ENCODE results near the gene LGI2. TPM values are rescaled to one million over a fixed set of nuclear protein-coding genes. Genes with fewer than 3 reads are reported as not detected.

The LGI2 gene
- polyA plus RNA-seq, 1 donor from 2014 or later = not detected

DNA sequence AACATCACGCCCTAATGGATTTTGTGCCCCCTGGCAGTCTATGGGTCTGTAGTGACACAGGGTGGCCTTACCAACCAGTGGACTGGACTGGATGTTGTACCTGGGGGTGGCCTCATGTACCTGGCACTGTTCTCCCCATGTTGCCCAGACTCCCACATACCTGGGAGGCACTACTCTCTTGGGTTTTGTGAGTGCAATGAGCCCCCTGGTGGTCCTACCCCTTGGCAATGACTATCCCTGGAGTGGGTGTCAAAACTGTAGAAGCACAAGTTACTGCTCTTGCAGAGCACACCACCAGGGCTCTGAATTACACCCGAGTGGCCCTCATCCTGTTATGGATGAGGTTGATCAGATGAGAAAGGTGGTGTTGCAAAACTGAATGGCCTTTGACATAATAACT, 60.1 kb downstream of the LGI2 start:
- H3K27me3 Mint-ChIP-seq = peaks cover 5% of the 10 kb centered on the region
- no peaks in the 10 kb centered on the region for H3K4me1 Mint-ChIP-seq
- peaks cover 0 to 4% (median 2%) of the 10 kb centered on the region in 3 donors for H3K9me3 Mint-ChIP-seq

DNA sequence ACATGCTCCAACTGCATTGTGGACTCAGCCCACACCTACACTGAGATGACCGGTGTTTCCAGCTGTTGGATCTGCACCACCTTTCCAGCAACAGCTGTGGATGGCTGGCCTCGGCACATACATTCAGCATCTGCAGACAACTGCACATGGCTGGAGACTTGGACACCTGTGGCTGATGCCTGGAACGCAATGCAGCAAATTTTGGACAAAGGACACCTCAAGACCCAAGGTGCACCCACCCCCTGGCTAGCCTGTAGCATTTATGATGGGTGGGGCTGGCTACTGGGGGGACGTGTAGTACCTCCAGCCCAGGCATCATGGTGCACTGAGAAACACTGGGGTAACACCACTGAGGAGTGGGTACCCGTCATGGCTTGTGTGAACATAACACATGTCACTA, 60.6 kb downstream of the LGI2 start:
- Mint-ChIP-seq H3K27ac (no peak overlapping the region), H3K9me3 (peaks cover 0 to 6% (median 4%) of the 10 kb centered on the region in 3 donors), H3K36me3 (no peaks in the 10 kb centered on the region), H3K27me3 (peaks cover 5% of the 10 kb centered on the region), H3K4me1 (no peaks in the 10 kb centered on the region), H3K4me3 (no peak overlapping the region)

More for the DNA sequence above, 60.1 kb downstream of the LGI2 start:
- no peak overlapping the region for H3K27ac Mint-ChIP-seq
- H3K4me3 Mint-ChIP-seq = no peak overlapping the region
- H3K36me3 Mint-ChIP-seq = no peaks in the 10 kb centered on the region

GRCh38 chr4:24969486-24969885, 61.3 kb downstream of the LGI2 start:
- Mint-ChIP-seq H3K4me3 (no peak overlapping the region), H3K9me3 (peaks cover 0 to 13% (median 4%) of the 10 kb centered on the region in 3 donors), H3K4me1 (no peaks in the 10 kb centered on the region), H3K36me3 (peaks cover 2% of the 10 kb centered on the region), H3K27ac (no peak overlapping the region), H3K27me3 (peaks cover 3% of the 10 kb centered on the region)

- Mint-ChIP-seq H3K4me1 (no peaks in the 10 kb centered on the region), H3K4me3 (no peak overlapping the region), H3K27me3 (peaks cover 1% of the 10 kb centered on the region), H3K9me3 (peaks cover 0 to 14% (median 4%) of the 10 kb centered on the region in 3 donors), H3K27ac (no peak overlapping the region), H3K36me3 (peaks cover 4% of the 10 kb centered on the region)
Observed at GRCh38 chr4:24968992-24969391, 61.8 kb downstream of the LGI2 start.

GRCh38 chr4:24968278-24968677, 62.5 kb downstream of the LGI2 start:
- Mint-ChIP-seq H3K36me3 (peaks cover 4% of the 10 kb centered on the region), H3K27ac (no peak overlapping the region), H3K9me3 (peaks cover 0 to 16% (median 4%) of the 10 kb centered on the region in 3 donors), H3K27me3 (peaks cover 1% of the 10 kb centered on the region), H3K4me3 (no peak overlapping the region), H3K4me1 (no peaks in the 10 kb centered on the region)

- H3K9me3 Mint-ChIP-seq = peaks cover 0 to 16% (median 4%) of the 10 kb centered on the region in 3 donors
- H3K4me3 Mint-ChIP-seq = no peak overlapping the region
- no peak overlapping the region for H3K27ac Mint-ChIP-seq
- H3K27me3 Mint-ChIP-seq = no peaks in the 10 kb centered on the region
- peaks cover 4% of the 10 kb centered on the region for H3K36me3 Mint-ChIP-seq
- no peaks in the 10 kb centered on the region for H3K4me1 Mint-ChIP-seq
Observed at GRCh38 chr4:24967346-24967745, 63.4 kb downstream of the LGI2 start.

- Mint-ChIP-seq H3K9me3 (peaks cover 0 to 16% (median 4%) of the 10 kb centered on the region in 3 donors), H3K4me1 (no peaks in the 10 kb centered on the region), H3K36me3 (peaks cover 4% of the 10 kb centered on the region), H3K4me3 (no peak overlapping the region), H3K27ac (no peak overlapping the region), H3K27me3 (no peaks in the 10 kb centered on the region)
Observed at GRCh38 chr4:24966076-24966475, 64.7 kb downstream of the LGI2 start.

- no peaks in the 10 kb centered on the region for H3K27me3 Mint-ChIP-seq
- peaks cover 4% of the 10 kb centered on the region for H3K36me3 Mint-ChIP-seq
Observed at GRCh38 chr4:24965627-24966026, 65.1 kb downstream of the LGI2 start.

DNA sequence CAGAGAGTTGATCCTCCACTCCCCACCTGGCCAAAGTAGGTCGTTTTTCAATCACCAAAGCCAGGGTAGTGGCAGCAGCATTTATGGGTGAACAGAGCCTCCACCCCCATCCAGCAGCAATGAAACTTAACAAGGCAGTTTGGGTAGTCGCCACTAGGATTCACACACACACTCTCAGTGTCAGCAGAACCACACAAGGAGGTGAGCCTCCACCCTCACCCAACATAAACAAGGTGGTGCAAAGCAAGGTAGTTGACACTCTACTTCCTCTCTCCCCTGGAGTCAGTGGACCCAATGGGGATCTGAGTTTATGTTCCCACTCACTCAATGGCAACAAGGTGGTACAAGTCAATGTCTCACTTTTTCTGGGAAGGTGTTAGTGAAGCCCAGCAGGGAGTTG, 67.5 kb downstream of the LGI2 start:
- Mint-ChIP-seq H3K27me3 (no peaks in the 10 kb centered on the region), H3K4me3 (no peak overlapping the region), H3K4me1 (no peaks in the 10 kb centered on the region), H3K27ac (no peak overlapping the region), H3K9me3 (peaks cover 0 to 19% (median 8%) of the 10 kb centered on the region in 3 donors), H3K36me3 (peaks cover 4% of the 10 kb centered on the region)

More at GRCh38 chr4:24965627-24966026, 65.1 kb downstream of the LGI2 start:
- Mint-ChIP-seq H3K4me3 (no peak overlapping the region), H3K4me1 (no peaks in the 10 kb centered on the region), H3K9me3 (peaks cover 0 to 16% (median 4%) of the 10 kb centered on the region in 3 donors), H3K27ac (no peak overlapping the region)

DNA sequence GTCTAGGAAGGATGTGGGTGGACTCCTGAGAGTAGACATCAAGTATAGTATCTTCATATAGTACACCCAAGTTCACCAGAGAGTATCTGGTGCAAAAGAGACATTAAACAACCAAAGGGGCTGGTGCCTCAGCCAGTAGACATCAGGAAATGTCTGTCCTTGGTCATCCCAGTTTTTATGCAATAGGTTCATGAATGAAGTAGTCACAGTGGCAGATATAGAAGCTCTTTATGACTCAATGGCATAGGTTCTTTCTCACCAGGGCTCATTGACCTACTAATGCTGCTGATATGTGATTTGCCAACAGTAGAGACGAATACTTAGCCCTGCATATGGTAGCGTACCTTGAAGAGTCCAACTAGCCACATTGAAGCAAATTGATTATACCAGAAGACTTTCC, 72.9 kb downstream of the LGI2 start:
- Mint-ChIP-seq H3K27ac (no peak overlapping the region), H3K9me3 (peaks cover 0 to 13% (median 8%) of the 10 kb centered on the region in 3 donors), H3K36me3 (peaks cover 1% of the 10 kb centered on the region), H3K27me3 (no peaks in the 10 kb centered on the region), H3K4me3 (no peak overlapping the region), H3K4me1 (no peaks in the 10 kb centered on the region)

DNA sequence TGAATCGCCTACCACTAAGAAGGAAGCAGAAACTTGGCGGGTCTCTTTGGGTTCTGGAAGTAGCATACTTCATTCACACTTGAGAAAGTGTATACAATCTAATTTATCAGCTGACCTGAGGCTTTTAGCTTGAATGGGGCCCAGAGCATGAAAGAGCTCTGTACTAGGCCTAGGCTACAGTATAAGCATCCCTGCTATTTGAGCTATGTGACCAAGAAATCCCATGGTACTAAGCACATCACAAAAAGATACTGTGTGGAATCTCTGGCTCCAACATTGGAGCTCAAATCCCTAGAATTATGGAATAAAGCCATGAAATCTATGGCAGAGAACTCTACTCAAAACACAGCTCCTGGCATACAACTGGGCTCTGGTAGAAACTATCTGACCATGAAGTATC, 74.0 kb downstream of the LGI2 start:
- no peak overlapping the region for H3K4me3 Mint-ChIP-seq
- H3K36me3 Mint-ChIP-seq = peaks cover 4% of the 10 kb centered on the region
- H3K9me3 Mint-ChIP-seq = peaks cover 0 to 13% (median 8%) of the 10 kb centered on the region in 3 donors
- H3K27ac Mint-ChIP-seq = no peak overlapping the region
- H3K4me1 Mint-ChIP-seq = no peaks in the 10 kb centered on the region
- no peaks in the 10 kb centered on the region for H3K27me3 Mint-ChIP-seq

DNA sequence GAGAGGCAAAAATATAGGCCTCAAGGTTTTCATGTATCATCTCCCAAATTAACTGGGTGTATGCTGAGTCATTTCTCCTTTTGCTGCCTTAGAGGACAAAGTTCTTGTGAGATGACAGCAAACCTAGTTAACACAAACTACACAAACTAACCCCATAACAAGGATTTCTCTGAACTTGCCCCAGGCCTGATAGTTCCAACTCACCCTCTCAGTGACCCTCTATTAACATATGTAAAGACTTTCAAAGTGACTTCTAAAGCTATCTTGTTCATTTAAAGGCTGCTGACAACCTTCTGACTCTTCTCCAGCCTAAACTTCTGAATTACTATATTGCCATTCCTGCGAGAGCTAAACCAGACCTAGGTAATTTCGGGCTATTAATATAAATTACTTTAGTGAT, 74.7 kb downstream of the LGI2 start:
- H3K9me3 Mint-ChIP-seq = peaks cover 0 to 13% (median 8%) of the 10 kb centered on the region in 3 donors
- H3K4me1 Mint-ChIP-seq = no peaks in the 10 kb centered on the region
- peaks cover 4% of the 10 kb centered on the region for H3K36me3 Mint-ChIP-seq
- H3K4me3 Mint-ChIP-seq = no peak overlapping the region
- no peaks in the 10 kb centered on the region for H3K27me3 Mint-ChIP-seq
- no peak overlapping the region for H3K27ac Mint-ChIP-seq

GRCh38 chr4:24952667-24953066, 78.1 kb downstream of the LGI2 start:
- no peaks in the 10 kb centered on the region for H3K4me1 Mint-ChIP-seq
- H3K27ac Mint-ChIP-seq = no peak overlapping the region
- H3K9me3 Mint-ChIP-seq = peaks cover 0 to 12% (median 6%) of the 10 kb centered on the region in 3 donors
- peaks cover 2% of the 10 kb centered on the region for H3K27me3 Mint-ChIP-seq
- no peak overlapping the region for H3K4me3 Mint-ChIP-seq
- H3K36me3 Mint-ChIP-seq = peaks cover 4% of the 10 kb centered on the region

DNA sequence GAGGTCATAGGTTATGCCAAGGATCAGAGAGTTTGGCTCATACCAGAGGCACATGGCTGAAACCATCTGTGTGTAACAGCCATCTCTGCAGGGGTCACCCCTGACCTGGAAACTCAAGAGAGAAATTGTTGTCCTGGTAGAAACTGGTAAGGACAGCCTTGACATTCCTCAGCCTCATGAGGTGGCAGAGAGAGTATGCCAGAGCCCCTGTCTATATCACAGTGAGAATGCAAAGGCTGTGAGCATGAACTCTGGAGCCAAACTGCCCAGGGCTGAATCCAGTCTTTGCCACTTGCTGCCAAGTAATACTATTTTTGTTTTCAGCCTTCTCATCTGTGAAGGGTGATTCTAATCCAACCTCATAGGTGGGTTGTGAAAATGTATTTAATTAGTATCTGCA, 80.8 kb downstream of the LGI2 start:
- peaks cover 2 to 12% (median 6%) of the 10 kb centered on the region in 3 donors for H3K9me3 Mint-ChIP-seq
- no peak overlapping the region for H3K4me3 Mint-ChIP-seq
- peaks cover 4% of the 10 kb centered on the region for H3K36me3 Mint-ChIP-seq
- peaks cover 2% of the 10 kb centered on the region for H3K27me3 Mint-ChIP-seq
- no peaks in the 10 kb centered on the region for H3K4me1 Mint-ChIP-seq
- H3K27ac Mint-ChIP-seq = no peak overlapping the region

All from IgD-negative memory B cell (primary cell).